Ammon's horn (tissue), 1 donor: ENCODE data around the gene SLC2A1.
"Not testable (repeated sequence)": the region's sequence is repeated elsewhere in the genome, so short reads cannot be mapped to it uniquely, and the experiment has no call there.

ENCODE experiments used
- DNase-seq: peaks from one replicate; pipeline ENCODE4 v3.0.0-alpha.2; 2016; ENCODE audit warnings: low spot score

Gene SLC2A1

DNA sequence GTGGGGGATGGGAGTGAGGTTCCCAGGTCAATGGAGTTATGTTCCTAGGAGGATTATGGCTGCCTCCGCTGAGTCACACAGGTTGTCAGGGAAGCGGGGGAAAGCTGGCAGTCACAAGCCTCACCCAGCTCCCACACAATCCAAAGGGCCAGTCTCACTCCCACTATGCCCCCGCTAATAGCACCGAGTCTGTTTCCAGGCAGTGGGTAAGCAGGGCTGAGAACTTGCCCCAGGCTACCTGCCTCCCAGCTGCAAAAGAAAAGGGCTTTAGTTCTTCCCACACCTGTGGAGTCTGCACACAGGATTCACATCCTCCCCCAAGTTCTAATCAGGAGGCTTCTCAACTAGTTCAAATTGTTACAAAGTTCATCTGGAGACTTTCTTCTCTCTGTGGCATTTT lies 58.7 kb downstream of the SLC2A1 start:
- DNase-seq, result not testable (repeated sequence)

DNA sequence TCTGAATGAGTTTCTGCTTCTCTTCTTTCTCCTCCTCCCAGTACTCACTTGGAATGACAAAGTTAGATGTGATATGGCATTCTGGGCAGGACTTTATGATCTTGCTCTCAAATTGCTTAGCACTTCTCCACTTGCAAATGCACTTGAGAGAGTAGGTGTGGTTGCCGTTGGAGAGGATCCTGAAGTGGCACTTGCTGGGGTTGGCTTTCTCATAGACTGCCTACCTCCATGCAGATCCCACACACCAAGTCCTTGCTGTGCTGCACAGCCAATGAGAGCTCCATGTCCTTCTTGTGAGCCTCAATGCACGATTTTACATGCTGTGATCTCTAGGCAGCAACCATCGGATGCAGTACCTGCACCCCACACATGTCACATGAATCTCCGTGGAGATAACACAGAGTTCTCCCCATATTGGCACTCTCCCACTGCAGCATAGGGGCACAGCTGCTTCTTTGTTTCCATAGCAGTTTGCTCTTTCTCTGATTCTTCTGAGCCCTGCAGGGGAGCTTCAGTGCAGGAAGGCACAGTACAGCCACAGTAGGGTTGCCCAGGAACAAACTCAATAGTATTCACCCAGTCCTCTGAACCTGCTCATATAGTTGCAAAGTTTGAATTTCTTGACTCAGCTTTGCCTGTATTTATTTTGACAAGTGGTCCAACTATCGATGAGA lies 67.1 kb downstream of the SLC2A1 start:
- no peak for DNase-seq

DNA sequence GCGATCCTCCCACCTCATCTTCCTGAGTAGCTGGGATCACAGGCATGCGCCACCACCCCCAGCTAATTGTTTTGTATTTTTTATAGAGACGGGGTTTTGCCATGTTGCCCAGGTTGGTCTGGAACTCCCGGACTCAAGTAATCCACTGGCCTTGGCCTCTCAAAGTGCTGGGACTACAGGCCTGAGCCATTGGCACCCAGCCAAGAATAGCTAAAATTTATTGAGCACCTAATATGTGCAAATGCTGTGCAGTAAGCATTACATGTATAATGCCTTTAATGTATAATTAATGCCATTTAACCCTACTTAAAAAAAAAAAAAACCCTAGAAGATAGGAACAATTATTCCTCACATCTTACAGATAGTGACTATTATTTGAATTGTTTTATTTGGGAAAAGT lies 69.4 kb downstream of the SLC2A1 start:
- DNase-seq, result no peak

DNA sequence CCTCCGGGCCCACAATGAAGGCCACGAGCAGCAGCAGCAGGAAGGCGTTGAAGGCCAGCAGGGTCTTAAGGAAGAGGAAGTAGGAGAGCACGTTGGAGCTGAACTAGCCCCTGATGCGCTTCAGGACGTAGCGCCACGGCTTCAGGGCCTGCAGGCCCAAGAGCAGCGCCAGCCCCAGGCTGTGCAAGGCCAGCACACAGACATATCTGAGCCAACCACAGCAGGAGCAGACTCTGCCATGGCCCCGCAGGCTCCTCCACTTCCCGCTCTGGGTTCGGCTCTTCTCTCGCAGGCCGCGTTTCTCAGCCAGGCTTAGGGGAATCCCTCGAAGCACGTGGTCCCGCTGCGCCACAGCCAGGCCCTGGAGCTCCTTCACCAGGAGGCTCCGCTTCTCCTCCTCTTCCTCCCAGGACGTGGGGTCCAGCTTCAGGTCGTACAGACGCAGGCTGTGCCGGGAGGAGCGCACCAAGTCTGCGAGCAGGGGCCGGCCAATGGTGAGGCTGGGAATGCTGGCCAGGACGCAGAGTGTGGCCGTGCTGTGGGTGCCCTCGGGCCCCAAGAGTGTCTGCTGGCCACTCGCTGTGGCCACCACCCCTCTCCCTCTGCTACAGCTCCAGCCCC lies 70.5 kb downstream of the SLC2A1 start:
- no peak for DNase-seq

DNA sequence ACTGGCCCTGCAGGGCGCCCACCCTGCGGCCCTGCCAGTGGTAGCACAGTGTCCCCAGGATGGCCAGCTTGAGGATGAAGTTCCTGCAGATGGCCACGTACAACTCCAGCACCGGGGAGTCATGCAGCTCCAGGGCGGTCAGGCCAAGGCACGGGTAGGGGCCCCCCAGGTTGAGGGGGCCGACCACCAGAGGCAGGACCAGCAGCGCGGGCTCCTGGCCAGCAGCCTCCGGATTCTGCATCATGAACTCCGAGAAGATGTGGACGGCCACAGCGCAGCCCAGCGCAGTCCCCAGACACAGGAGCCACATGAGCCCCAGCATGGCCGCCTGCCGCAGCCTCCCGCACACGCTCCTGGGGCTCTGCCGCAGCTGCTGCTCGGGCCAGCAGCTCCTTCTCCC lies 71.3 kb downstream of the SLC2A1 start:
- DNase-seq, result no peak

DNA sequence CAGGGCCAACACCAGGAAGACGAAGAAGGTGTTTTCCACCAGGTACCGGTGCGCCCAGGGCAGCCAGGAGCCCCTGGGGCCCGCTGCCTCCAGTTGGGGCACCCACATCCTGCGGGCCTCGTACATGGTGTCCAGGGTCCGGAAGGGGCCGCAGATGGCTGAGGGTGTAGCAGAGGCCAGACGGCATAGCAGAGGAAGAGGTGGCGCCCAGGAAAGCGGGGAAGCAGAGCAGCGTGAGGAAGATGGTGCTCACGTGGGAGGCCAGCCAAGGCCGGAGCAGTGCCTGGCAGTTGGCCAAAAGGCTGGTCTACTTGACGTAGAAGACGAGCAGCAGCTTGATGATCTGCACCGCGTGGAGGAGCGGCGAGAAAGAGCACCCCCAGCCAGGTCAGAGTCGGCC lies 71.9 kb downstream of the SLC2A1 start:
- no peak for DNase-seq

DNA sequence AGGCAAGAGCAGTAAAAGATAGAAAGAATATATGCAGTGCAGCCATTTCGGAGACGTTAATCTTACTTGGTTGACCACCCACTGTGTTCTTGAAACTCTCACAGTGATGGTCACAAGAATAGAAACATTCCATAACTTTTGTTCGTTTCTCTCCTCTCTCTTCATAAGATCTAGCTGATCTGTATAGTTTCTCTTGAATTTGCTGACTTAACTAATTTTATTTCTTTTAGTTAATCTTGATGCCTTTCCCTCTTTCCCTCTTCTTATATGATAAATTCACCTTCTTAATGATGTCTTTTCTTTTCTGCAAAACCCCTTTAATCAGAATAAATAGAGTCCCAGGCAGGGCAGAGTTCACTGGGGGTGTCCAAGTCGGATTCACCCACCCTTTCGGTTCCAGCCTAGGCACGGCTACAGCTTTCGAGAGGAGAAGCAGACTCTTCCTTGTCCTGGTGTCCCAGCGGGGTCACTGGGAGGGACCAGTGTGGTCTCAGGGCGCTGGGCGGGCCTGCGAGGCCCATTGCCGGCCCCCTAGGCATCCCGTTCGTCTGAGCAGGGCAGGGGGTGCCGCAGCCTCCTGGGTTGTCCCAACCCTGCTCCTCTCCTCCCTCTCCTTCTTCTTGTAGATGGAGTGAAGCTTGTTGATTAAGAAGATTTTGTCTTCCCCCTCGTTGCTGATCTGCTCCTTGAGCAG lies 72.5 kb downstream of the SLC2A1 start:
- no peak for DNase-seq

DNA sequence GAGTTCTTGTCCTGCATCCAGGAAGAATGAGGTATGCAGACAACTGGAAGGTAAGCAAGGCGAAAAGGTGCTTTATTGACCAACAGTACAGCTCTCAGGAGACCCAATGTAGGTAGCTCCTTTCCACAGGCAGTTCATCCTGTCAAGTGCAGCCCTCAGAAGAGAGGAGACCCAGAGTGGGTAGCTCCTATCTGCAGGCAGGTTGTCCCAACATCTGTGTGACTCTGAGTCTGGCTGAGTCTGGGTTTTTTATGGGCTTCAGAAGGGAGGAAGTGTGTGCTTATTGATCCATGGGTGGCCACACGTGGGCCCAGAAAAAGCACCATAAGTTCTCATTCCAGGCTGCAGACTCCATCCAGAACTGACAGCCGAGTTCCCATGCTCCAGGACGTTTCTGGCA lies 78.3 kb downstream of the SLC2A1 start:
- no peak for DNase-seq

DNA sequence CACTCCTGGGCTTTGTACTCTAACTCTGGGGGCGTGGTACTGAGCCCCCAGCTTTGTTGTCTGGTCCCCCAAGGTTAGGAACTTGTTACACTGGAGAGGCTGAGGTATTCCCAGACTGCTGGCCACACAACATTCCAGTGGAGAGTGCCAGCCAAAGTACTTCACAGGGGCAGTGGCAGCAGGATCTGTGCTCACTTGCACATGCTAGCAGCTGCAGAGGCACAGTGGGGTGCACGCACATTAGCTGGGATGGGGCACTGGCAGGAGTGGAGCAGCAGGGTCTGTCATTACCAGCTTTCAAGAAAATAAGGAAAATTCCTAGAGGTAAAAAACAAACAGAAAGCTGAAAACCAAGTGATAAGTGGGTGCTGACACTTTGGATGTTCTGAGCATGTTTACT lies 81.3 kb downstream of the SLC2A1 start:
- no peak for DNase-seq

DNA sequence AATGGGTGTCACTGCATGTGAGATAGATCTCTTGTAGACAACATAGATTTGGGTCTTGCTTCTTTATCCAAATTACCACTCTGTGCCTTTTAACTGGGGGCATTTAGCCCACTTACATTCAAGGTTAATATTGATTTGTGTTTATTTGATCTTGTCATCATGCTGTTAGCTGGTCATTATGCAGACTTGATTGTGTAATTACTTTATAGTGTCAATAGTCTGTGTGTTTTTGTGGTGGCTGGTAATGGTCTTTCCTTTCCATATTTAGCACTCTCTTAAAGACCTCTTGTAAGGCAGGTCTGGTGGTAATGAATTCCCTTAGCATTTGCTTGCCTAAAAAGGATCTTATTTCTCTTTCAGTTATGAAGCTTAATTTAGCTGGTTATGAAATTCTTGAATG lies 82.7 kb downstream of the SLC2A1 start:
- DNase-seq, result no peak
